ENCODE results near the gene SCP2. TPM values are rescaled to one million over a fixed set of nuclear protein-coding genes. Genes with fewer than 3 reads are reported as not detected.

Gene SCP2
- total and polyA plus RNA-seq, 8 donors, result 130 to 208 (median 148) TPM

- Histone ChIP-seq H3K9me3 (no peaks in the 10 kb centered on the region), H3K4me3 (no peak overlapping the region), H3K27ac (peak overlapping the region in 1 of 2 donors; percentile 24), H3K36me3 (peaks cover 0 to 15% of the 10 kb centered on the region in 2 donors), H3K27me3 (peaks cover 8 to 23% of the 10 kb centered on the region in 2 donors), H3K4me1 (peaks cover under 1 to 14% of the 10 kb centered on the region in 2 donors)
- no peak for TF ChIP-seq CTCF (IDR thresholded peaks at IDR 0.05)
- peak in 2 of 4 donors; percentile 53 to 64 for DNase-seq
- intact Hi-C loops (cut with DNase I), result no loop called here
- peak; percentile 15 for ATAC-seq
Observed at GRCh38 chr1:53057127-53057526, 130.1 kb downstream of the SCP2 start.

- no peaks in the 10 kb centered on the region for H3K9me3 ChIP-seq
- DNase-seq (no peak), ATAC-seq (no peak)
- intact Hi-C loops (cut with DNase I), result no loop called here
- H3K4me3 ChIP-seq, result no peak overlapping the region
- H3K27me3 ChIP-seq, result peaks cover 24 to 45% of the 10 kb centered on the region in 2 donors
- no peak for TF ChIP-seq CTCF (IDR thresholded peaks at IDR 0.05)
- peaks cover 6 to 23% of the 10 kb centered on the region in 2 donors for H3K4me1 ChIP-seq
- H3K27ac ChIP-seq, result no peak overlapping the region
- H3K36me3 ChIP-seq, result no peaks in the 10 kb centered on the region
Observed at GRCh38 chr1:53060579-53060978, 133.5 kb downstream of the SCP2 start.

- Histone ChIP-seq H3K4me1 (peaks cover 6 to 23% of the 10 kb centered on the region in 2 donors), H3K27ac (peak overlapping the region; percentile 13 to 19), H3K4me3 (peak overlapping the region; percentile 38 to 44), H3K27me3 (peaks cover 24 to 45% of the 10 kb centered on the region in 2 donors), H3K36me3 (no peaks in the 10 kb centered on the region), H3K9me3 (no peaks in the 10 kb centered on the region)
- TF ChIP-seq CTCF (IDR thresholded peaks at IDR 0.05), result no peak
- DNase-seq (peak in 2 of 4 donors; percentile 21 to 55), ATAC-seq (no peak)
- intact Hi-C loops (cut with DNase I), result no loop called here
Observed at GRCh38 chr1:53061123-53061858, 134.2 kb downstream of the SCP2 start.

GRCh38 chr1:53061859-53062707, 135.0 kb downstream of the SCP2 start, which contains the start of gene PODN:
Gene PODN, plus strand, starts transcription at chr1:53062213. Its CDS starts 7,643 bp downstream, at chr1:53069856.
- H3K27me3 ChIP-seq, result peaks cover 24 to 45% of the 10 kb centered on the region in 2 donors
- intact Hi-C loops (cut with DNase I), result no loop called here
- DNase-seq (peak in 2 of 4 donors; percentile 49 to 80), ATAC-seq (peak; percentile 51)
- H3K9me3 ChIP-seq, result no peaks in the 10 kb centered on the region
- peaks cover 6 to 23% of the 10 kb centered on the region in 2 donors for H3K4me1 ChIP-seq
- TF ChIP-seq CTCF (IDR thresholded peaks at IDR 0.05), result no peak
- H3K27ac ChIP-seq, result peak within 1 kb of the TSS; percentile 25 to 39
- H3K36me3 ChIP-seq, result no peaks in the 10 kb centered on the region
- peak within 1 kb of the TSS; percentile 38 to 44 for H3K4me3 ChIP-seq
